MCF 10A (cell line): ENCODE measurements around the gene POU3F3. TPM values are rescaled to one million over a fixed set of nuclear protein-coding genes. Genes with fewer than 3 reads are reported as not detected.

ENCODE experiments used
- BruUV-seq: library from RNA; stranded (reverse); fragments of 400-500 nt; replicated peaks from 2 replicates; lab custom pipeline; 2021; lab: Mats Ljungman, UMichigan
- CTCF ChIA-PET: fragments of 300-600 bp; sonication (Branson Sonifier 250); formaldehyde crosslinking; extraction: SDS; loops from one replicate; lab custom pipeline; 2021; ENCODE audit warnings: antibody characterized with exemption, inconsistent platforms; lab: Yijun Ruan, JAX
- POLR2A ChIA-PET: fragments of 300-600, 350-650 bp; sonication (Branson Sonifier 250); formaldehyde crosslinking; extraction: SDS; loops from one replicate; lab custom pipeline; 2020; ENCODE audit warnings: antibody characterized with exemption, inconsistent platforms; lab: Yijun Ruan, JAX
- DNase-seq: peaks from one replicate; pipeline ENCODE4 v3.0.0-alpha.2; 2018; ENCODE audit not compliant: unreplicated experiment
- H3K27ac Mint-ChIP-seq: one replicate; pipeline ENCODE4 v1.8.0; 2022; ENCODE audit warnings: mild to moderate bottlenecking, low read depth, mixed read lengths; ENCODE audit not compliant: unreplicated experiment
- H3K27me3 Mint-ChIP-seq: one replicate; pipeline ENCODE4 v1.8.0; 2022; ENCODE audit warnings: mixed read lengths; ENCODE audit not compliant: insufficient read depth, unreplicated experiment
- H3K36me3 Mint-ChIP-seq: one replicate; pipeline ENCODE4 v1.8.0; 2022; ENCODE audit warnings: mild to moderate bottlenecking, moderate library complexity, mixed read lengths; ENCODE audit not compliant: insufficient read depth, unreplicated experiment
- H3K4me1 Mint-ChIP-seq: one replicate; pipeline ENCODE4 v1.8.0; 2022; ENCODE audit warnings: mixed read lengths; ENCODE audit not compliant: insufficient read depth, unreplicated experiment
- H3K4me3 Mint-ChIP-seq: one replicate; pipeline ENCODE4 v1.8.0; 2022; ENCODE audit warnings: mild to moderate bottlenecking, moderate library complexity, mixed read lengths; ENCODE audit not compliant: unreplicated experiment
- H3K9me3 Mint-ChIP-seq: one replicate; pipeline ENCODE4 v1.8.0; 2022; ENCODE audit warnings: mixed read lengths; ENCODE audit not compliant: unreplicated experiment
- intact Hi-C: fragments of 100-400 bp; cut with micrococcal nuclease; formaldehyde crosslinking; loops from 2 replicates; pipeline ENCODE4 v1.14.1; 2022
- total RNA-seq: library from RNA; stranded (reverse); gene quantifications from 2 replicates; pipeline ENCODE4 v1.2.3, GENCODE V29; 2022
- TF ChIP-seq, protein P1 (sequence below): fragments of 200-600 bp; IDR thresholded peaks from one replicate; pipeline ENCODE4 v1.8.0; 2022; ENCODE audit warnings: antibody characterized with exemption, mild to moderate bottlenecking; ENCODE audit not compliant: unreplicated experiment

Gene POU3F3
- total RNA-seq, 1 experiment from 2014 or later = not detected

DNA sequence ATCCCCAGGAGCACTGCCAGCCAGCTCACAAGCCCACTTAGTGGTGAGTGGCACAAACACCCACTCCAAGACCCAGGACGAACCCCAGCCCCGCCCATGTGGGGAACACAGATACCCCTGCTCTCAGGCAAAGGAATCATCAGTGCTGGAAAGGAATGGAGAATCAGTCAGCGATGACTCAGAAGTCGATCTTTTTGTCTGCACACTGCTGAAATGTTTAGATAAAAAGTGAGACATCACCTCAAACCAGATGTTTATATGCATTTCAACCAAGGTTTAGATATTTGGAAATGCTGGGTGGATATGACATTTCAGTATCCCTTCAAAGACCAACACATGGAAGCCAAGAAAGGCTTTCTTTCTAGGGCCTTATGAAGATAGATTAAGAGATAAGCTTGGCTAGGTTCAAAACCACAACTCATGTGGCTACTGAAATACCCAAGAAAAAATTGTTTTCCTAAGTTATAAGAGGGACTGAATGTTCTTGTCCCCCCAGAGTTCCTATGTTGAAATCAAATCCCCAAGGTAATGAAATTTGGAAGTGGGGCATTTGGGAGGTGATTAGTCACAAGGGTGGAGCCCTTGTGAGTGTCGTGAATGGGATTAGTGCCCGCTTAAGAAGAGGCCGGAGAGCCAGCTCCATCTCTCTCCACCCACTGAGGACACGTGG, 43.7 kb downstream of the POU3F3 start:
- peak; percentile 89 for DNase-seq
- Mint-ChIP-seq H3K36me3 (peaks cover 8% of the 10 kb centered on the region), H3K27me3 (no peaks in the 10 kb centered on the region), H3K9me3 (no peaks in the 10 kb centered on the region), H3K4me1 (peaks cover 47% of the 10 kb centered on the region), H3K4me3 (peak overlapping the region; percentile 77), H3K27ac (peak overlapping the region; percentile 93)
- ChIA-PET CTCF (interaction anchor here (0.8 to 2.1 kb wide), 5 partner anchors 20 to 48 kb away, joined by 3 to 6 read pairs (median 4); no protein-coding TSS in a partner anchor), POLR2A (interaction anchor here (1.1 to 1.8 kb wide), 3 partner anchors 21 to 140 kb away, joined by 3 to 5 read pairs (median 4); partner anchors contain the start of gene MRPS9)
- BruUV-seq = no TSS peak
- TF ChIP-seq, protein P1, sequence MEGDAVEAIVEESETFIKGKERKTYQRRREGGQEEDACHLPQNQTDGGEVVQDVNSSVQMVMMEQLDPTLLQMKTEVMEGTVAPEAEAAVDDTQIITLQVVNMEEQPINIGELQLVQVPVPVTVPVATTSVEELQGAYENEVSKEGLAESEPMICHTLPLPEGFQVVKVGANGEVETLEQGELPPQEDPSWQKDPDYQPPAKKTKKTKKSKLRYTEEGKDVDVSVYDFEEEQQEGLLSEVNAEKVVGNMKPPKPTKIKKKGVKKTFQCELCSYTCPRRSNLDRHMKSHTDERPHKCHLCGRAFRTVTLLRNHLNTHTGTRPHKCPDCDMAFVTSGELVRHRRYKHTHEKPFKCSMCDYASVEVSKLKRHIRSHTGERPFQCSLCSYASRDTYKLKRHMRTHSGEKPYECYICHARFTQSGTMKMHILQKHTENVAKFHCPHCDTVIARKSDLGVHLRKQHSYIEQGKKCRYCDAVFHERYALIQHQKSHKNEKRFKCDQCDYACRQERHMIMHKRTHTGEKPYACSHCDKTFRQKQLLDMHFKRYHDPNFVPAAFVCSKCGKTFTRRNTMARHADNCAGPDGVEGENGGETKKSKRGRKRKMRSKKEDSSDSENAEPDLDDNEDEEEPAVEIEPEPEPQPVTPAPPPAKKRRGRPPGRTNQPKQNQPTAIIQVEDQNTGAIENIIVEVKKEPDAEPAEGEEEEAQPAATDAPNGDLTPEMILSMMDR = no peak
- intact Hi-C loops = no loop called here

DNA sequence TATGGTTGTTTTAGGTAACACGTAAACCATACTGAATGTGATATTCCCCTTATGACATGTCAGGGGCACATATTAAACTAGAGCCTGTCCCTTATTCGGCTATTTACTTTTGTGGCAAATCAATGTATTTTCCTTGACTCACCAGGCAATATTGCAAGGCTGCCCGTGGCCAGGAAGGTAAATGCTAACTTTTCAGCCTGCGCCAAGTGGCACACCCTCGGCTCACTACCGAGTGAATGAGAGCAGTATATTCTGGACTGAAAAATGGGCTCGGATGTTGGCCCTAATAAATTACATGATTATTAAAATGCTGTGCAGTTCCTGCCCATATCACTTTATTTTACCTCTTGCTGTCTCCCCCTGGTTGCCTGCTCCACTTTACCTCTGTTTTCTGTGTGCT, 46.7 kb downstream of the POU3F3 start:
- intact Hi-C loops = no loop called here
- H3K9me3 Mint-ChIP-seq = no peaks in the 10 kb centered on the region
- no TSS peak for BruUV-seq
- H3K4me1 Mint-ChIP-seq = peaks cover 47% of the 10 kb centered on the region
- peak overlapping the region; percentile 16 for H3K27ac Mint-ChIP-seq
- H3K27me3 Mint-ChIP-seq = no peaks in the 10 kb centered on the region
- H3K4me3 Mint-ChIP-seq = no peak overlapping the region
- CTCF ChIA-PET = no interaction called here
- H3K36me3 Mint-ChIP-seq = peaks cover 8% of the 10 kb centered on the region
- TF ChIP-seq, protein P1 = no peak
- DNase-seq = no peak
- POLR2A ChIA-PET = no interaction called here

DNA sequence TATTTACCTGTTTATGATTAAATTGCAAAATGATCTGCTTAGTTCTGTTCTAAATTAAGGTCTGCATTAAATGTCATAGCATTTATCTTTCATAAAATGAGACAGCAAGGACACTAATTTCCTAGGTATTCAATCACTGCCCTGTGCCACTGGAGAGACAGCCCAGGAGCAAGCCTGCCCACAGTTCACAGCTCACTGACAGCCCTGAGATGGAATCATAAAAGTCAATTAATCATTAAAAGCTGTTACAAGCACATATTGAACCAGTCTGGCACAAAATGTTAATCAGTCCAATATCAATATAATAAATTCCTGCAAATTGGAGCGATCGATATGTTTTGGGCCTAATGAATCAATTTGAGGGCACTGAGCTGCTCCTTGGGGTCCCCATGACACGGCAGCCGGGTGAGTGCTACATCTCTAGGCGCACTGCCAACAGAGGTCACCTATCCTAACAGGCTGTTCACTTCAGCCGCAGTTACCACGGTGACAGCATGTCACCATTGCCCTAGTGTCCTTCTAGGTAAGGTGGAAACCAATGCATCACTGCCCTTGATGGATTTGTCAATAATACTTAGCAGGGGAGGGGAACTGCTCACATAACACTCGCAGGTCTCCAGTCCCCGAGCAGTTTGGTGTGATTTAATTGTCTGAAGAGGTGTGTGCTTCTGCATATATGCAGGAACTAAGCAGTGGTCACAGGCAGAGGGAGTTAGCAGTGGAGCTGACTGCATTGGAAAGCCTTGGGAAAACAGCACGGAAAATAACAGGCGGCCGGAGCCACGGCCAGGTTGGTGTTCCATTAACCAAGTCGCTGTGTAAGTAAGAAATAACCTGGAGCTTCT, 47.3 kb downstream of the POU3F3 start:
- no peak overlapping the region for H3K4me3 Mint-ChIP-seq
- no peaks in the 10 kb centered on the region for H3K9me3 Mint-ChIP-seq
- peaks cover 8% of the 10 kb centered on the region for H3K36me3 Mint-ChIP-seq
- ChIA-PET POLR2A (interaction anchor here (0.6 kb wide), 1 partner anchor 32 kb away, joined by 3 read pairs; no protein-coding TSS in a partner anchor), CTCF (interaction anchor here (0.6 to 2.1 kb wide), 3 partner anchors 26 to 942 kb away, joined by 3 to 9 read pairs (median 3); no protein-coding TSS in a partner anchor)
- DNase-seq = no peak
- peaks cover 43% of the 10 kb centered on the region for H3K4me1 Mint-ChIP-seq
- H3K27me3 Mint-ChIP-seq = no peaks in the 10 kb centered on the region
- BruUV-seq = no TSS peak
- peak overlapping the region; percentile 16 for H3K27ac Mint-ChIP-seq
- TF ChIP-seq, protein P1 = no peak
- intact Hi-C loops = no loop called here

DNA sequence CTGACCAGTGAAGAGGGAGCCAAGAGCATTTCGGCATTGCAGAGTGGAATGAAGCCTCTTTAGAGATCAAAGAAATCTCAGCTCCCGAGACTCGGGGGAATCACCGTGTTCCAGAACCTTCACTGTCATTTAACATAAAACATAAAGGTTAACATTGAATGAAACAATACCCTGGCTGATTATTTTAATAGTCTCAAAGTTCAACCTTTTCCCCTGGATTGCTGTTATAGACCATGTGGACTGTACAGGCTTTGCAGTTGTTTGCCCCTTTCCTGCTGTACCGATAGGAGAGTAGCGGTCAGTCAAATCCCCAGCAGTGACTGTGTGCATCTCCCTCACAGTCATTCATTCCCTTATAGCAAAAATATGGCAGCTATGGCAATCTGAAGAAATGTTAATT, 48.4 kb downstream of the POU3F3 start:
- CTCF ChIA-PET = interaction anchor here (0.6 to 2.1 kb wide), 3 partner anchors 8 to 943 kb away, joined by 3 to 9 read pairs (median 3); no protein-coding TSS in a partner anchor
- POLR2A ChIA-PET = no interaction called here

More for the DNA sequence above, 48.4 kb downstream of the POU3F3 start:
- Mint-ChIP-seq H3K36me3 (peaks cover 8% of the 10 kb centered on the region), H3K9me3 (peaks cover 7% of the 10 kb centered on the region), H3K4me1 (peaks cover 32% of the 10 kb centered on the region), H3K27me3 (no peaks in the 10 kb centered on the region), H3K27ac (no peak overlapping the region), H3K4me3 (no peak overlapping the region)
- intact Hi-C loops = no loop called here
- TF ChIP-seq, protein P1 = no peak
- DNase-seq = no peak
- BruUV-seq = no TSS peak
